Bronchial epithelial cell (primary cell): ENCODE data around the gene WASHC2A. TPM values are rescaled to one million over a fixed set of nuclear protein-coding genes. Genes with fewer than 3 reads are reported as not detected.
"Not testable (repeated sequence)": the region's sequence is repeated elsewhere in the genome, so short reads cannot be mapped to it uniquely, and the experiment has no call there.

Experiments used
- DNase-seq: peaks from one replicate; pipeline ENCODE4 v3.0.0-alpha.2; 2010; ENCODE audit warnings: low read depth
- FAIRE-seq: peaks from 2 replicates; lab custom pipeline; 2011; peaks lifted over from hg19 to GRCh38; lab: Jason Lieb, UNC
- H3K27me3 ChIP-seq: 2 replicates; pipeline ENCODE4 v1.5.1; 2011; ENCODE audit warnings: low read length; ENCODE audit not compliant: control insufficient read depth, insufficient read depth
- H3K36me3 ChIP-seq: 2 replicates; pipeline ENCODE4 v1.5.1; 2011; ENCODE audit warnings: low read length; ENCODE audit not compliant: control insufficient read depth, insufficient read depth
- H3K4me3 ChIP-seq: 2 replicates; pipeline ENCODE4 v1.5.1; 2011; ENCODE audit warnings: mild to moderate bottlenecking, low read depth, low read length, control low read depth
- total RNA-seq: library from RNA; depleted of rRNA; stranded (reverse); fragments of >200 nt; gene quantifications from 2 replicates; pipeline ENCODE4 v1.2.1, GENCODE V29; 2014

Gene WASHC2A
- total RNA-seq, 1 donor from 2014 or later = 24.0 TPM

DNA sequence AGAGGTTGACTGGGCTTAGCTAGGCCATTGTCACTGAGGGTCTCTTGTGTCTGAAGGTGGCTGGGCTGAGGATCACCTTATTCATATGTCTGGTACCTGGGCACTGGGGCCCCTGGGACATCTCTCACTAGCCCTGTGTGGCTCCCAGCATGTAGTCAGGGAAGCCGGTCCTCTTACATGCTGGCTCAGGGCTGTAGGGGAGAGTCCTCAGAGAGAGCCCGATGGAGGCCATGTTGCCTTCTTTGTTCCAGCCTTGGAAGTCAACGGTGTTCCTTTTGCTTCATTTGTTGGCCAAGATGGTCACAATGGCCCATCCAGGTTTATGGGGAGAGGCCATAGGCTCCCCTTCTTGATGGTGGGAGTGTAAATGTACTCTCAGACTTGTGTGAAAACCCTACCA, 34.0 kb downstream of the WASHC2A start:
- H3K27me3 ChIP-seq, H3K36me3 ChIP-seq, FAIRE-seq, H3K4me3 ChIP-seq, DNase-seq: not testable (repeated sequence)

DNA sequence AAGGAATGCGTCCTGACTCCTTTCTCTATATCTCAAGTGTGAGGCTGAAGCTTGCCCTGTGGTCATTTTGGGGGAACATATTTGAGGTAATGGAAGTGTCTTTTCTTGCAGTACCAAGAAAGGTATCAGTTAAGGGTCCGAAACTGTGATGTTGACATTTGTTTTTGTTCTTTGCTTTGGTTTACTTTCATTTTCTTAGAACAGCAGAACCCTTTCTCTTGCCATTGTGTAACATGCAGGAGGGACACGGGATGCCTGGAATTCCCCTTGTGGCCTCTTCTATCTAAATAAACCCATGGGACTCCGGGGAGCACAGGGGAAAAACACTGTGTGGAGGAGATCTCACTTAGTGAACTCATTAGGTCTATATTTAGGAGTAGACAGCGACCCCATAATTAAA, 34.5 kb downstream of the WASHC2A start:
- not testable (repeated sequence) for DNase-seq, H3K4me3 ChIP-seq, H3K27me3 ChIP-seq, FAIRE-seq, H3K36me3 ChIP-seq

DNA sequence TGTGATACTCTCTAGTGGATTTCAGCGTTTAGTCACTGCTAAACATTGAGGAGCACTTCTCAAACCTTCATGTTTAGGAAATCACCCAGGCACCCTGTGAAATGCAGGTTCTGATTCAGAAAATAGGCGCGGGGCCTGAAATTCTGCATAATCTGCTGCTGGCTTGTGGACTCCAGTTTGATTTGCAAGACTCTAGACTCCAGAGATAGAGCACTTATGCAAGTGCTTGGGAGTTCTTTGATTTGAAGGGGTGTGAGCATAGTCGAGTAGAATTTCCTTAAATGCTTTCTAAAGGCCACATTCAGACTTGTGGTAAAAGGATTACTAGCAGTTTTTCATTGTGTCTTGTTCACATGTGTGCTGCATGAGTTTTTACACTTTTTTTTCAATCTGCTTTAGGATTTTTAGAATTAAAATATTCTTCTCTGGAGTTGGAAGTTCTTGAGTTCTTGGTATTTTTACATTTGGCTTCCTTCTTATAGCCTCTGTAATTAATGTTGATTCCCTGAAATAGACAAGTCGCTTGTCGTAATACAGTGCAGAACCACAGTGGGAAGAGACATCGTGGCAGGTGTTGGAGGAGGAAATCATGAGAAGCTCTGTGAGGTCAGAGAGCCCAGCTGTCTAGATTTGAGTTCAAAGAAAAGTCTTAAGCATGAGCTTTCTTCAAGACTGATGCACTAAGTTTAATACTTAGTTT, 41.4 kb downstream of the WASHC2A start:
- H3K36me3 ChIP-seq, DNase-seq, FAIRE-seq, H3K4me3 ChIP-seq, H3K27me3 ChIP-seq: not testable (repeated sequence)

DNA sequence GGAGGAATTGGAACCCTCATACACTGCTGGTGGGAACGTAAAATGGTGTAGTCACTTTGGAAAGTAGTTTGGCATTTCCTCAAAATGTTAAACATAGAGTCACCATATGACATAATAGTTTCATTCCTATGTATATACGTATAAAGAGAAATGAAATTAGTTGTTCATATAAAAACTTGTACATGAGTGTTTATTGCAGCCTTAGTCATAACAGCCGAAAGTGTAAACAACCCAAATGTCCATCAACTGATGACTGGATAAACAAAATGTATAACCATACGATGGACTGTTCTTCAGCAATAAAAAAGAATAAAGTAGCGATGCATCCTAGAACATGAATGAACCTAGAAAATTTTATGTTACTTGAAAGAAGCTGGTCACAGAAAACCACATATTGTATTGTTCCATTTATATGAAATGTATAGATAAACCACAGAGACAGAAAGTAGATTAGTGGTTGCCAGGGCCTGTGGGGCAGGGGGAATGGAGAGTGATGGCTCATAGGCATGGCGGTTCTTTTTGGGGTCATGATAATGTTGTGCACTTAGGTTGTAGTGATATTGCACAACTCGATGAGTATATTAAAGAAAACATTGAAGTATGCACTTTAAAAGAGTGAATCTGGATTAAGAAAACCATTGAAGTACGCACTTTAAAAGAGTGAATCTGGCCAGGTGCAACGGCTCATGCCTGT, 44.8 kb downstream of the WASHC2A start:
- DNase-seq, H3K36me3 ChIP-seq, FAIRE-seq, H3K4me3 ChIP-seq, H3K27me3 ChIP-seq: not testable (repeated sequence)

DNA sequence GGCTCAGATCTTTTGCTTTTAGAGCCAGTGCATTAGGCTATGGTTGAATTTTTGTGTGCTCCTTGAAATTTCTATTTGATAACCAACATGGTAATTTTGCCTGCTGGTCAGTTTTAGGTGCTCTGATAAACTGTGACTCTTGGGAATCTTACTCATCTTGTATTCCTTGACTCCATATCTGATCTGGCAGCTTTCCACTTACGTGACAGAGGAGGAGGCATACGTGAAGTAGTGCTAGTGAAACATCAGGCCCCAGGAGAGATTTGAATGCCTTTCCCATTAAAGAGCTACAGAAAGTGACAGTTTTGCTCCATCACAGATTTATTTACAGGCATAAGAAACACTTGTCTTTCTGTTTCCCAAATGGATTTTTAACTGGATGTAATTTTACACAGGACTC, 59.0 kb downstream of the WASHC2A start:
- DNase-seq, FAIRE-seq, H3K27me3 ChIP-seq, H3K36me3 ChIP-seq, H3K4me3 ChIP-seq: not testable (repeated sequence)

DNA sequence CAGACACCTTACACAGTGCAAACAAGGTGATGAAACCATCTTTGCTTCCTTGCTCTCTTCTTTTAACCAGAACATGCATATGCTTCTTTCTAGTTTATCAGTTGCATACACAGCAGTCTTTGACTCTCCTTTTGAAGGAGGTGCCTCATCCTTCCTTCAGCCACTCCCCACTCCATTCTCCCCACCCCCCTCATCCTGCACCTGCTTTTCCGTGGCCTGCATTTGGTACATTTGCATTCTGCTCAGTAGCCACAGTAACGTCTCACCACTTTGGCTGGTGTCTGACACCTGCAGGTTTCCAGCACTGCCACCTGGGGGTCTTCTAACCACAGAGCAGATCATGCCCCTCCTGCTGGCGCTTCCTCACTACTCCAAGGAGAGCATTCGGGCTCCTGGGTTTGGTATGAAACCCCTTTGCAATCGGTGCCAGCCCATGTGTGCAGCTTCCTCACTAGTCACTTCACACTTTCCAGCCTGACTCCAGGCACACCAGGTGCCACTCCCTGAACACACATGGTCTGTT, 60.1 kb downstream of the WASHC2A start:
- H3K36me3 ChIP-seq, H3K4me3 ChIP-seq: not testable (repeated sequence)

DNA sequence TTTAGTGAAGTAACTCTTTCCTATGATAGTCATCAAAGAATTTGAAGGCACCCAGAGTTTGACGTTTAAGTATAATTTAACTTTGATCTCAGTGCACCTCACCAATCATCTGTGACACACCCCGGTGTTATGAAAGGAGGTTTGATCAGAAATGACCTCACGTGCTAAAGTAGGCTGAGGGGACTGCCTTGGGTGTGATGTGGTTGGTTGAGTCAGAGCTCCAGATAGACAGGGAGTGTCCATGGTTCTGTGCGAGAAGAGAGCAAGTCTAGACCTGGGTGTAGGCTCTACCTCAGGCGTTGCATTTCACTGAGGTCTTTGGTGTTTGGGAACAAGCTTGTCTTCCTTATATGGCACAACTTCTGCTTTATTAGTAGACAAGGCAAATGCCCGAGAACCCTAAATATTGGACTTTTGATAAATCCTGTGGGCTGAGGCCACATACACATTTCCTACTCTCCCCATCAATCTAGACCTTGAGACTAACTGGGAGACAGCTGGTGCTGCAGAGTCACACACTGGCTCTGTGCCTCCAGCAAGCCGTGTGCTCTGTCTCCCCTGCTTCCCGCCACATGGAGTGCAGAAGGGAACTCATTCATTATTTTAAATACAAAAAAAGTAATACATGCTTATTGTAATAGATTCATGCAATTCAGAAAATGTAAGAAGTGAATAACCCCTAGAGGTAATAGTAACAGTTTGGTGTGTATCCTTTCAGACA, 63.7 kb downstream of the WASHC2A start:
- not testable (repeated sequence) for H3K4me3 ChIP-seq, H3K36me3 ChIP-seq, FAIRE-seq, H3K27me3 ChIP-seq
- DNase-seq = peak; percentile 84

More for the DNA sequence above, 60.1 kb downstream of the WASHC2A start:
- not testable (repeated sequence) for FAIRE-seq, H3K27me3 ChIP-seq, DNase-seq

DNA sequence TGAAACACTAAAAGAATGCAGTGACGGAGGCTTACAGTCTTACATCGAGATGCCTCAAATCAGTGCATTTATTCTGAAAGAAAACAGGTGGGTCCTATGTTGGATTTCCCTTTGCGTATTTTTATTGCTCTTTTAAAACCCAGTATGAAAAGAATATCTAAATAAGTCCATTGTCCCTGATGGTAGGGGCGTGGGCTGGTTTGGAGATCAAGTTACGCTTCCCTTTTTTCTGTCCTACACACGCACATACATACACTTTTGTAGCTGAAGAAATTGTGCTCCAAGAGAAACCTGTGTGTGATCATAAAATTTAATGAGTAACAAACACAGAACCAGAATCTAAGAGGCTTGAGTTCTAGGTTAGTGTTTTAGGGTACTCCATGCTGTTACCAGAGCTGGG, 64.6 kb downstream of the WASHC2A start:
- FAIRE-seq, H3K36me3 ChIP-seq: not testable (repeated sequence)

DNA sequence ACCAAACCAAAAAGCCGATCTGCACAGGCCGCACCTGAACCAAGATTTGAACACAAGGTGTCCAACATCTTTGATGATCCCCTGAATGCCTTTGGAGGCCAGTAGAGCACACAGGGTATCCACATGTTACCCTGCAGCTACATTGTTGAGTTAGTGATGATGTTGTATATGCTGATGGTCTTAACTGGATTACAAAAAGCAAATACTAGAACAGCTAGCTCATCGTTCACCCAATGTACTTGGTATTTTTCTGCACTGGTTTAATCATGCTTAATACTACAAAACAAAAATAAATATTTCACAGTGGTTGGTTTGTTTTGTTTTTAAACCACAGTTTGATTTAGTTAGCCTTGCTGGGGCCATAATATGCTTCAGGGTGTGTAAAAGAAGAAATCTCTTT, 65.1 kb downstream of the WASHC2A start:
- not testable (repeated sequence) for H3K36me3 ChIP-seq, H3K27me3 ChIP-seq, H3K4me3 ChIP-seq, FAIRE-seq, DNase-seq

More for the DNA sequence above, 64.6 kb downstream of the WASHC2A start:
- DNase-seq, H3K27me3 ChIP-seq, H3K4me3 ChIP-seq: not testable (repeated sequence)

DNA sequence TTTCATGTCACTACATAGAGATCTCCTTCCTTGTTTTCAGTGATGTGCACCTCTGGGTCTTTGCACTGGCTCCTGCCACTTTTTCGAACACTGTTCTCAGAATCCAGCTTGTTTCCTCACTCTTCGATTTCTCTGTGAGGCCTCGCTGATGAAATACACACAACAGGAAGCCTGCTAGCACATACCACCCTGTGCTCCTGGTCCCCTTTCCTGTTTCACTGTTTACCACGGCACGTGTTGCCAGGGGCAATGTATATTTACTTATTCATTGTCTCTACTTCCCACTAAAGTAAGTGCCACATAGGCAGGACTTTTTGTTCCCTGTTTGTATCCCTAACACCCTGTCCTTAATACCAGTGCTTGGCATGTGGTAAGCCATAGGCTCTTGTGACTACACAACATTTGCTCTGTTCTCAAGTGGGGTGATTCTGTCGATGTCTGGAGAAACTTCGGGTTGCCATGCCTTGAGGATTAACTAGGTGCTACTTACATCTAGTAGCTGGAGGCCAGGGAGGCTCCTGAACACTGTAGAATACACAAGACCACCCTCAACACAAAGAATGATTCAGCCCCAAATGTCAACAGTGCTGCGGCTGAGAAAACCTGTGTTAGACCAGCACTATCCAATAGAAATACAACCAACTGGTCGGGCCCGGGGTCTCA, 75.9 kb downstream of the WASHC2A start:
- not testable (repeated sequence) for H3K4me3 ChIP-seq, FAIRE-seq, H3K27me3 ChIP-seq, H3K36me3 ChIP-seq, DNase-seq

DNA sequence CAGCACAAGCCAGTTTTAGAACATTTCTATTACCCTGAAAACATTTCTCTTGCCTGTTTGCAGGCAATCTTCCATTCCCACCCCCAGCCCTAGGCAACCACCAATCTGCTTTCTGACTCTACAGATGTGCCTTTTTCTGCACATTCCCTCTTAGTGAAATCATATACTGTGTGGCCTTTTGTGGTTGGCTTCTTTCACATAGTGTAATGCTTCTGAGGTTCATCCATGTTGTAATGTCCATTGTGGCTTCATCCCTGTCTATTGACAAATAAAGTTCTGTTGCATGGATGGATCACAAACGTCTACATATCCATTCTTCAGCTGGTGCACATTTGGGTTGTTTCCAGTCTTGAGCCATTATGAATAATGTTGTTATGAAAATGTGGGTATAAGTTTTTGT, 77.8 kb downstream of the WASHC2A start:
- H3K27me3 ChIP-seq, H3K4me3 ChIP-seq, H3K36me3 ChIP-seq, FAIRE-seq, DNase-seq: not testable (repeated sequence)
